Caki2 (cell line): ENCODE data around the gene ZNF385D. TPM values are rescaled to one million over a fixed set of nuclear protein-coding genes. Genes with fewer than 3 reads are reported as not detected.
A peak's percentile ranks its signal among the peaks of the same experiment; 100 is the strongest.

Experiments used
- DNase-seq: peaks from one replicate; pipeline ENCODE4 v3.0.0-alpha.2; 2015; ENCODE audit warnings: low read depth
- in situ Hi-C: cut with HindIII; loops from 2 replicates; pipeline ENCODE4 v1.10.0; 2016; ENCODE audit warnings: low sequenced_read_pairs, low pct_unique_long_range_greater_than_20kb, mixed read lengths
- total RNA-seq: library from RNA; depleted of rRNA; stranded (reverse); fragments of >200 nt; shearing (Covaris generic); gene quantifications from 2 replicates; pipeline ENCODE4 v1.2.3, GENCODE V29; 2014; ENCODE audit warnings: low replicate concordance

Gene ZNF385D
- total RNA-seq, 1 experiment from 2014 or later = 2.1 TPM

DNA sequence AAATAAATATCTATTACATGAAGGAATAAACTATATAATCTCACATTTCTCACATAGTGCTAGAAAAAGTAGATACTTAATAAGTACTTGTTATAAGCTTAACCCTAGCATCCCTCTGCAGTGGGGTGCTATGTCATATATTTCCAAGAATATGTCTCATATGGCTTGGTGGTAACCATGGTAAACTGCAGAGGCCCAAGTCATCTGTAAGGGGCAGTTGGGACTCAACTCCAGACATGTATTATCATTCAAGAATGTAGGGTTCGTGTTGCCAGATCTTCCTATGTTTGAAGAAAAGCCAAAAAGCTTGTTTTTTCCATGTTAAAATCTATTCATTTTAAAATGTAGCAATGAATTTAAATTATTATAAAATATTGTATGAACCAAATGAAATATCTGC is 46.2 kb downstream of the ZNF385D start:
- in situ Hi-C loops = no loop called here
- no peak for DNase-seq

DNA sequence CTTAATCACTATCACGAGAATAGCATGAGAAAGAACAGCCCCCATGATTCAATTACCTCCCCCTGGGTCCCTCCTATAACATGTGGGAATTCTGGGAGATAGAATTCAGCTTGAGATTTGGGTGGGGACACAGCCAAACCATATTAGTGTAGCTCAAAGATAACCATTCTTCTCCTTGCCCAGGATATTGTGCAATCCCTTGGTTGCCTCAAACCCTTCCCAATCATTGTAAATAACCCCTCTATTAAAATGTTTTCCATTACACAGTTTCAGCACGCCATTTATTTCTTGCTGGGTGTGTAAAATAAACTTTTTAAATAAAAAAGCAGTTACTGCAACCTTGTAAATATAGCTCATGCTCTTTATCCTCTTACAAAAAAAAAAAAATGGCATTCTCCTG is 47.7 kb downstream of the ZNF385D start:
- no peak for DNase-seq
- in situ Hi-C loops = no loop called here

DNA sequence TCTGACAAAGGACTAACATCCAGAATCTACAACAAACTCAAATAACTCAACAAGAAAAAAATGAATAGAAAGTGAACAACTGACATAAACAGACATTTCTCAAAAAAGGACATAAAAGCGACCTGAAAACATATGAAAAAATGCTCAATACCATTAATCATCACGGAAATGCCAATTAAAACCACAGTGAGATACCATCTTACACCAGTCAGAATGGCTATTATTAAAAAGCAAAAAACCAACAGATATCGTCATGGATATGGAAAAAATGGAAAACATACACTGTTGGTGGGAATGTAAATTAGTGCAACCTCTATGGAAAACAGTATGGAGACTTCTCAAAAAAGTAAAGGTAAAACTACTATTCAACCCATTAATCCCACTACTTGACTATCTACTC is 53.3 kb downstream of the ZNF385D start:
- in situ Hi-C loops = no loop called here
- DNase-seq = no peak

DNA sequence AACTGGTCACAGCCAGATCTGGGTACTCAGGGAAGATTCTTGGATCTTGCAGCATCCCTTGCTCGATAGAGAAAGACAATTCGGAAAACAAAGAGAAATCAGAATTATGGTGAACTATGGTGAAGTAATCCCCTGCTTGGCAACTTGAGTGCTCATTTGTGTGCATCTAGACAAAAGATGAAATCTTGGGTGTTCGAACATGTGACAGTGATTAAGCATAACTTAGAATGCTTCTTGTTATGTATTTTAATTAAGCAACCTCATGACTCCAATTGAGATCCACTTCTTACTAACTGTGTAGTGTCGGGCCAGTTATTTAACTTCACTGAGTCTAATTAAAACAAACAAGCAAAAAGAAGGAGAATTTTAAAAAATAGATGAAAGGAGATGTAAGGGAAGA is 56.5 kb downstream of the ZNF385D start:
- DNase-seq = no peak
- in situ Hi-C loops = no loop called here

DNA sequence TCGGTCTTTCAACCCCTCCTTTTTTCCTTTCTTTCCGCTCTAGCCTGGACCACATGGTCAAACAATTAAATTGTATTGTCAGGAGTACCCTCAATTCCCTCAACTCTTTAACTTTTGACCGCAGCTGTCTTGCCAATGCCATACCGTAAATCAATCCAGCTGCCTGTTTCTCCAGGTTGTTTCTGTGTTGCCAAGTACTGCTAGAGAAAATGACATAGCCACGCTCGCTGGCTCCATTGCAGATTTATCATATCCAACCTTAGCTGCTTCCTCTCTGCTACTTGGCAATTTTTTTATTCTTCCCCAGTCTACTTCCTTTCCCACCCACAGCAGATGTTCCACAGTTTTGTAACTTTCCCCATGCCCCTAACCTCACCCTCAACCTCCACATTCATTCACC is 60.0 kb downstream of the ZNF385D start:
- DNase-seq = no peak
- in situ Hi-C loops = no loop called here

DNA sequence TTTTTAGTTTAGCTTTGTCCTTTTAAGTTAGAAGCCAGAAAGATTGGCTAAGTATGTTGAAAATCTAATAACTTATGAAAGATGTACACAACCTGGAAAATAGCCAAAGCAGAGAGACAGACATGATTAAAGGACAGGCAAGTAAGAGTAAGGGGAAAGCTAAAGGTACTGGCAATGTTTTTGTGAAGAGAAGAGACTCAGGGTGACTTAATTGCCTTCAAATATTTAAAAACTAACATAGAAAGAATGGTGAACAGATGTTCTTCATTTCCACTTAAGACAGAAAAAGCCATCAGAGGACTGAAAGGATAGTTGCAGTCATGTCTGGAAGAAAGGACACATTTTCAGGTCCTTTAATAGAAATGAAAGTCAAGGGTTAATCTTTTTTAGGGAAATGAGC is 68.8 kb downstream of the ZNF385D start:
- no peak for DNase-seq
- in situ Hi-C loops = no loop called here

DNA sequence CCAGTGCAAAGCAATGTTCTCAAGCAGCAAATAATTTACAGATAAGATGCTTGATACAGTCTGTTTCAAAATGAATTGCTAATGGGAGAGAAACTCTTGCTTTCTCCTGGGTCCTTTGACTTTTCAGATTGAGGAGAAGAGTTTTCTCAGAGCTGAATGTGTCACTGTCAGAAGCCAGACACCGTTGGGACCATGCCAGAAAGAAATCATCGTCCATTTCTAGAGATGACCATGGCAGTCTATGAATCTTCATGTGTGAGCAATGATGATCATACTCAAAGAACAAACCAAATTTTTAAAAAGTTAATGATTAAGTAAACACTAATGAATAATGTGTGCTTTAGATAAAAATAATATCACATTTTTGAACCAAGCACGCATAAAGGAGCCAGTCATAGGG is 77.6 kb downstream of the ZNF385D start:
- no peak for DNase-seq
- in situ Hi-C loops = no loop called here

DNA sequence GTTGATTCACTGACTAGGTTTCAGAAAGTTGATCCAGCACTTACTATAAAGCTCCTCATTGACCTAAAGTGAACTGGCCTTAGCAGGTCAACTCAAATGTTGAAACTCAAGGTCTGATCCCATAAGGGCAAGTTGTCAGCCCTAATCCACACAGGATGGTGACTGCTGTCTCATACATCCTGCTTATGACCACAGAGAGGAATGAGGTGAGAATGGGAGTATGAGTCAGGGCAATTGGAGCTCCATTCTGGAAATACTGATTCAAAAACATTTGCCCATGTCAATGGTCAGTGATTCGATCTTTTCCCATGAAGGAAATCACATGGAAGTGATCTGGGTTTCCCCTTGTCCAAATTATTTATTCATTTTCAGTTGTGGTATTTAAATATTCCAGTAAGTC is 78.7 kb downstream of the ZNF385D start:
- peak; percentile 57 for DNase-seq
- in situ Hi-C loops = no loop called here

DNA sequence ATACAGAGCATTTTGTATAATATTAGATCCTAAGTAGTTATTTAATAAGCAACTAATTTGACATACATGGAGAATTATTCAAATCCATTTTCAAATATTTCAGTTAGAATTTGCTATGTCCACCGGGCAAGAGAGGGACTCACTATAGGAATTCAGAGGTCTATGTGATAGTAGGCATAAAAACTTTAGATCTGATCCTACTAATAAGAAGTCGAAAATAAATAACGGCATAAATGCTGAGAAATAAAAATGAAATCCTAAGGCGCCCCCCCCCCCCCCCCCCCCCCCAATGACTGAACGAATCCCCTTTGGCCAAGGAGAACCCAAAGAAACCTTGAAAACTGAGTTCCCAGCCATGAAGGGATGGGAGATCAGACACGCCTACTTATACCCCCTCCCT is 80.6 kb downstream of the ZNF385D start:
- in situ Hi-C loops = no loop called here
- DNase-seq = no peak

DNA sequence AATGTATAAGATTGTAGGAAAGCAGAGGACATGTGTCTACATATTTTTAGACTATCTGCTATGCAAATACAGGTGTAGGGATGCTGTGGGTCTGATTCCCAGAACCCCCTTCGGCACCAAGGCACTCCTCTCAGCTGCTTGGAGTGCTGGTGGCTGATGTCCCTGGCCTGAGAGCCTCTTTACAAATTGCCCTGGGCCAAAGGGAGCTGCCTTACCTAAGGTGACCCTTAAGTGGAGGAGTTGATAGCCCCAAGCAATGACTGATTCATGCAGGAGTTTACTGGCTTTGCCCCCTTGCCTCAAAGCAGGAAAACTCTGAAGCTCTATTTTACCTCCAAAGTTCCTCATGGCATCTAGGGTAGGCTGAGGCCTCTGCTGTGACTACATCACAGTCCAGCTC is 83.0 kb downstream of the ZNF385D start:
- no peak for DNase-seq
- in situ Hi-C loops = no loop called here

DNA sequence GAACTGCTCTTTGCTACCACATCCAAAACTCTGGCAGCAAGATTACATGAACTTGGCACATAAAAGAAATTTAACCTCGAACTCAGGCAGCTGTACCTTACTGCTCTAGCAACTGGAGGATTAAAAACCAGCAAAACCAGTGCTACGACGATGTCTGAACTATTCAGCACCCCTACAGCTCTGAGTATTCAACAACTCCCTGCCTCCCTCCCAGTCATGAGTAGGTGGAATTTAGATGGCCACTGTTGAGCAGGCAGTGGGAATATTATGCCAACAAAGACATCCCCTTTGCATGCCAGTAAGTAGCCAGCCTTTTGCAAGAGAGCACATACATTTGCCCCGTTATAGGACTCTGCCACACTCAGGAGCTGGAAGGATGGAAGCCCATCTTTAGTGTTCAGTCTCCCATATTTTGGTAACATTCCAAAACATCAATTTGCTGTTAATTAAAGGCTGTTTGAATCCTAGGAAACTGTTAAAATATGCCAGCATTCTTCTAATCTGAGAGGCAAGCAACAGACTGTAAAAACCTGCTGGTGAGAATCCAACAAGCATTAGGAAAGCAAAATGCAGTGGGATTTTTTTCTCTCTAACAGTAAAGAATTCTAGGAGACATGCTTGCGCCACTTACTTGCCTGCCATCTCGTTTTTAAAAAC is 85.4 kb downstream of the ZNF385D start:
- in situ Hi-C loops = no loop called here
- DNase-seq = no peak

DNA sequence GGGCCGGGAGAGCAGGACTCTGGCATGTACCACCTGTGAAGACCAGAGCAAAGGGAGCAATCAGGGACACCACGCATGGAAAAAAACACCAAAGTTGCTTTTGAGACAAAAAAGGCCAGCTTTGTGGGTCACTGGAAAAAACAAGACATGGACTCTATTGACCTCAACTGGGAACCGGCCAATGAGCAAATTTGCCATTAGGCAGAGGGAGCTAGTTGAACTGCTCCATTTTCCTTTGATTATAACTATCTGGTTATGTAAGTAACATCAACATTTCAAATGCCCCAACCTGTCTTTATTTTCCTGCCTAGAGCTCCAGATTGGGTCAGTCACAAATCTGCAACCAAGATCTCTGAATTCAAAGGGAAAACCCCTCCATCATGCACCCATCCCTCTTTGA is 86.0 kb downstream of the ZNF385D start:
- in situ Hi-C loops = no loop called here

DNA sequence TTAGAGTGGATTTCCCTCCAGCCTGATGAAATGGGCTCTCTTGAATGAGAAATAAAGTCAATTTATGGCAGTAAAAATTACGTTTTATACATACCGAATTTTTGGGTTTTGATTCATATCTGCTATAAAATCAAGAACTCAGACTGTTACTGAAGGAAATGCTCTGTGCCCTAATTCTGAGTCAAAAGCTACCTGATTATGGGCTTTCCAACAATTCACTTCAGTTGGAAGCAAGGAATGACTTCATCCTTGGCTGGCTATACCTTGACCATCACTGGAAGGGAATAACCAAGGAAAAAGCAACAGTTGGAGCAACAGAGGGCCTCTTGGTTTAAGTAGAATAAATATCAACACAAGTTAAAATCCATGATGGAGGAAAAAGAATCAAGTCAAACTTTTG is 88.6 kb downstream of the ZNF385D start:
- no peak for DNase-seq
- in situ Hi-C loops = no loop called here

More for the DNA sequence above, 86.0 kb downstream of the ZNF385D start:
- no peak for DNase-seq

DNA sequence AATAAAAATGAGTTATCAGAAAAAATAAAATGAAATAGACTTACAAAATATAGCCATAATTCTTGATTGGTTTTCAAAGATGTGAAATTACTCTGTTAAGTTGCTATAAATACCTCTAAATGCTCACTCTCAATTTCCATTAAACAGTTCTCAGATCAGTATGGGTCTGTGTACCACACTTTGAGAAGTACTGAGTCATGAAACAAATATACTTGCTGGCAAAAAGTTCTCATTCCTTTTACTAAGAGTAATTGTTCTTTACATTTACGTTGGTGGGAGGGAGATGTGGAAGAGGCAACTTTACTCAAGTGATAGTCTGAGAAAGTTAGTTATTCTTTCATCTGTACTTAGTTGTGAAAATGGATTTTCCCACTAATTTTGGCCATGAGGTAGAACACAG is 96.3 kb downstream of the ZNF385D start:
- DNase-seq = no peak
- in situ Hi-C loops = no loop called here

DNA sequence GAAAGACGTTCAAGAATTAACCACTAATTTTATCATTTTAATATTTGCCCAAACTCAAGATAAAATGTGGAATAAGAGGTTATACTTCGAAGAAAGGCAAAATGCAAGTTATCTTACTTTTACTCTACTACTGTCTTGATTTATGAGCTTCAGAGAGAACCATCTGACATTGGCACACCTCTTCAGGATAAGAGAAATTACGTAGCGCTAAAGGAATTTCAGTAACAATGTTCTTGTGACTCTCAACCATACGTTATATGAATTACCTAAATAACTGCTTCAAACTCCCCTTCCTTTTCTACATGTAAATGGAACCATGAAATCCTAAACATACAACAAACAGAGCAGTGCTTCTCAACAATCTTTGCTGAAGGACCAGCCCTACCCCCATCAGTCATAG is 96.8 kb downstream of the ZNF385D start:
- in situ Hi-C loops = no loop called here
- DNase-seq = no peak

DNA sequence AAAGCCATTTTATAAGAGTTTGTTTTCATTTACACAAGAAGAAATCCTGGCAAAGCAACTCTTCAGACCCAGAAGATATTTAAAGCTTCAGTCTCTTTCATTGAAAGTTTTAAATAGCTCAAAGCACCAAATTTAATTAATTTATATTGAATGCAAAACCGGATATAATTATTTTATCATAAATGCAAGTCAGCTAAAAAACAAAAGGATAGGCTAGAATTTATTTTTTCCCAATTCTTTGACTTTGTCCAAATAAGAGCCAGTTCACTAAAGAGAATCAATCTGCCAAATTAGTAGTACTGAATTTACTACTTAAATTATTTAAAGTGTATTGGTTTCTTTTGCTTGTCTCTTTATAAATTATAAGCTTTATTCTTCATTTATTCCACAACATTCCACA is 101.5 kb downstream of the ZNF385D start:
- in situ Hi-C loops = no loop called here
- DNase-seq = no peak

DNA sequence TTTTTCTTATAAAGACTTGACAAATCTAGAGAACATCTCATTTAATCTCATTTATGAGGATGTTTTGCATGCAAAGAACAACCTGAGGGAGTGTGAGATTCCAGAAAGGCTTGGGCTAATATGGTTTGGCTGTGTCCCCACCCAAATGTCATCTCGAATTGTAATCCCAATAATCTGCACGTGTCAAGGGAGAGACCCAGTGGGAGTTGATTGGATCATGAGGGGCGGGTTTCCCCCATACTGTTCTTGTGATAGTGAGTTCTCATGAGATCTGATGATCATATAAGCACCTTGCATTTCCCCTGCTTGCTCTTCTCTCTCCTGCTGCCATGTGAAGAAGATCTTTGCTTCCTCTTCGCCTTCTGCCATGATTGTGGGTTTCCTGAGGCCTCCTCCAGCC is 103.0 kb downstream of the ZNF385D start:
- in situ Hi-C loops = no loop called here
- DNase-seq = no peak

DNA sequence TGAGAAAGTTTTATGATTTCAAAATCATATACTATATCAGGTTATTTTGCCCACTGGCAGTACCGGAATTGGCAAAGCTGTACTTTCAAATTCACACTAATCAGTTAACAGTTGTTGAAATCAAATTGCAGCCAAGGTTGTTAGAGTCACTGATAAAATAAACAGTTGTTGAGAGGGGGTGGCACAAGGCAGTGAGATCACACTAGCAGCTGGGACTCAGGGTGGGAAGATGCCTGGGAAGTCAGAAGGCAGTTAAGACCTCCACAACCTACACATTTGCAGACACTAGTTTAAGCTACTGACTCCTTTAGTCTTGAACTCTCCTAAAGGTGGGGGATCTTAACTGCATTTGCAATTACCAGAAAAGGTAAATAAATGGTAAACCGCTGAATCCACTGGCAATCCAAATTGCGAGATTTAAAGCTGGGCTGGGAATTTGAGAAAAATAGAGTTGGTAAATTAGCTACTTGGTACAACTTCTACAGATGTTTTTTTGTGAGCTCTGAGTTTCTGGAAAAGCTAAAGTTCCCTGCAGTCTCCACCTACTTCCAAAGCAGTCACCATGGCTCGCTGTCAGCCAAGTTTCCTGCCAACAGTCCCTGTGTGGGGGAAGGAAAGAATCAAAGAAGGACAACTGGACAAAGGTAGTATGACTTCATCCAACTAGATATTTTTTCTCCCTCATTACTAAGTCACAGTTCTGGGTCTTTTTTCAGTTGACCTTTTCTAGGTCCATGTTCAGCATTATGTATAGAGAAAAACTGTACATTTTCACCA is 105.7 kb downstream of the ZNF385D start:
- in situ Hi-C loops = no loop called here

DNA sequence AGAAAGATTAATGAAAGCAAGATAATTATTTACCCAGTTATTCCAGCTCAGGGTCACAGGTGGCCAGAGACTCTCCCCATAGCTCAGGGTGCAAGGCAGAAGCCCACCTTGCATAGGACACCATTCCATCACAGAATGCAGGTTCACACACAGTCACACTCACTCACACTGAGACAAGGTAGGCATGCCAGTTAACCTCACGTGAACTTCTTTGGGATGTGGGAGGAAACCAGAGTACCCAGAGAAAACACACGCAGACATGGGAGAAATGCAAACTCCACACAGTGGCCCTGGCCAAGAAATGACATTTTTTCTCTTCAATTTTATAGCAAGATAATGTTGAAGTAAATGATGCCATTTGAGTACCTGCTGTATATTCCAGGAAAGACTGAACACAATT is 106.7 kb downstream of the ZNF385D start:
- no peak for DNase-seq
- in situ Hi-C loops = no loop called here

More for the DNA sequence above, 105.7 kb downstream of the ZNF385D start:
- peak; percentile 18 for DNase-seq

DNA sequence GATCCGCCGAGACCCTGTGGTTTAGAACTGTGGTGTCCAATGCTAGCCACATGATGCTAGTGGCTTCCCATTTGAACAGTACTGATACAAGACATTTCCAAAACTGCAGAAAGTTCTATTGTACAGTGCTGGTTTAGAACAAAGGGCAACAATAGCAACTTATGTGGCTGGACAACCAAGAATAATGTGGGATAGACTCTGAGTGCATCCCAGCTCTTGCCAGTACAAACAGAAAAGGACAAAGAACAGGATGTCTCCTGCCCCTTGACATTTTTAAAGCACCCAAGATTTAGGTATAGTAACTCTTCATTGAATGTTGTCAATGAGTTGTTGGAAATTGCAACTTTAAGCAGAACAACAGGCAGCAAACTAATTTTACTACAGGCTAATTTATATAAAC is 107.3 kb downstream of the ZNF385D start:
- DNase-seq = no peak
- in situ Hi-C loops = no loop called here
